Measurements from ENCODE around the gene FLYWCH2. TPM values are rescaled to one million over a fixed set of nuclear protein-coding genes. Genes with fewer than 3 reads are reported as not detected.

Gene FLYWCH2
- total and polyA plus RNA-seq, 2 of the 4 experiments (the other 2 are of a cell fraction): 42.3 to 66.3 TPM

DNA sequence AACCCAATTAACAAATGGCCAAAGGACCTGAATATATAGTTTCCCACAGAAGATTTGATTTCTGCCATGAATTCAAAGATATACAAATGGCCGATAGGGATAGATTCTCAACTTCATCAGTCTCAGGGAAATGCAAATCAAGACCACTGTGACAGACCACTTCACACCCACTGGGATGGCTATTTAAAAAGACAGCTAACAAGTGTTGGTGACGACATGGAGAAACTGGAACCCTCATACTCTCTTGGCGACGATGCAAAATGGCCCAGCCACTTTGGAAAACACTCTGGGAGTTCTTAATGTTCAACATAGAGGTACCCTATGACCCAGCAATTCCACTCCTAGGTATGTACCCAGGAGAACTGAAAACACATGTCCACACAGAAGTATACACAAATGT, 63.6 kb downstream of the FLYWCH2 start:
- CTCF ChIA-PET: no interaction called here
- Histone ChIP-seq H3K27me3 (ENCODE audit: control insufficient read depth, insufficient read depth, low read length) (no peaks in the 10 kb centered on the region), H3K56ac (ENCODE audit: extremely low read depth, insufficient read depth, low read length) (no peak overlapping the region)

More for the DNA sequence above, 63.6 kb downstream of the FLYWCH2 start:
- Histone ChIP-seq H2BK20ac (ENCODE audit: low read depth, low read length) (no peak overlapping the region), H2AFZ (replicated peaks; ENCODE audit: low read length, poor library complexity) (no peak overlapping the region), H2AK5ac (ENCODE audit: low read depth, low read length) (no peak overlapping the region), H4K91ac (ENCODE audit: insufficient read depth, low read depth, low read length) (no peak overlapping the region), H3K9me3 (ENCODE audit: control insufficient read depth, insufficient read depth, low read length) (no peaks in the 10 kb centered on the region), H2AK9ac (replicated peaks; ENCODE audit: low read depth, low read length, poor library complexity) (no peak overlapping the region), H3K4me2 (ENCODE audit: low read depth, low read length) (no peak overlapping the region), H3K4me1 (ENCODE audit: control insufficient read depth, insufficient read depth, low read length) (no peaks in the 10 kb centered on the region), H3K14ac (replicated peaks; ENCODE audit: low read depth, low read length) (no peak overlapping the region), H4K20me1 (ENCODE audit: insufficient read depth, low read length) (0 out of 2 replicates have a peak, but pooled peaks cover 8% of the 10 kb centered on the region), H3K79me1 (ENCODE audit: low read depth in 1 of 2, low read length in 2 of 2) (no peaks in the 10 kb centered on the region), H3K27ac (ENCODE audit: insufficient read depth, low read length) (no peak overlapping the region), H3K9me1 (ENCODE audit: insufficient read depth, low read length) (0 out of 2 replicates have a peak, but pooled peaks cover 3% of the 10 kb centered on the region), H4K8ac (ENCODE audit: low read depth in 2 of 2, low read length in 2 of 2) (no peak overlapping the region), H3K9ac (ENCODE audit: low read depth, low read length) (no peak overlapping the region), H3K4me3 (ENCODE audit: insufficient read depth, low read depth, low read length) (no peak overlapping the region), H3K4ac (ENCODE audit: low read depth, low read length) (no peak overlapping the region), H4K5ac (ENCODE audit: low read depth, low read length) (no peak overlapping the region), H2BK120ac (ENCODE audit: low read depth, low read length) (no peak overlapping the region), H3K36me3 (ENCODE audit: control insufficient read depth, insufficient read depth, low read length) (peaks cover 37% of the 10 kb centered on the region), H2BK5ac (ENCODE audit: low read depth, low read length, poor library complexity, severe bottlenecking) (no peak overlapping the region), H2BK15ac (ENCODE audit: low read depth, low read length) (no peak overlapping the region), H3K18ac (ENCODE audit: low read depth, low read length) (no peak overlapping the region), H3K23ac (ENCODE audit: low read depth, low read length) (no peak overlapping the region)
- TF ChIP-seq, protein P1, sequence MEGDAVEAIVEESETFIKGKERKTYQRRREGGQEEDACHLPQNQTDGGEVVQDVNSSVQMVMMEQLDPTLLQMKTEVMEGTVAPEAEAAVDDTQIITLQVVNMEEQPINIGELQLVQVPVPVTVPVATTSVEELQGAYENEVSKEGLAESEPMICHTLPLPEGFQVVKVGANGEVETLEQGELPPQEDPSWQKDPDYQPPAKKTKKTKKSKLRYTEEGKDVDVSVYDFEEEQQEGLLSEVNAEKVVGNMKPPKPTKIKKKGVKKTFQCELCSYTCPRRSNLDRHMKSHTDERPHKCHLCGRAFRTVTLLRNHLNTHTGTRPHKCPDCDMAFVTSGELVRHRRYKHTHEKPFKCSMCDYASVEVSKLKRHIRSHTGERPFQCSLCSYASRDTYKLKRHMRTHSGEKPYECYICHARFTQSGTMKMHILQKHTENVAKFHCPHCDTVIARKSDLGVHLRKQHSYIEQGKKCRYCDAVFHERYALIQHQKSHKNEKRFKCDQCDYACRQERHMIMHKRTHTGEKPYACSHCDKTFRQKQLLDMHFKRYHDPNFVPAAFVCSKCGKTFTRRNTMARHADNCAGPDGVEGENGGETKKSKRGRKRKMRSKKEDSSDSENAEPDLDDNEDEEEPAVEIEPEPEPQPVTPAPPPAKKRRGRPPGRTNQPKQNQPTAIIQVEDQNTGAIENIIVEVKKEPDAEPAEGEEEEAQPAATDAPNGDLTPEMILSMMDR (conservative IDR thresholded peaks at IDR 0.05; ENCODE audit: low read depth, low read length): no peak
- TF ChIP-seq BHLHE40 (IDR thresholded peaks at IDR 0.05; ENCODE audit: low read depth, low read length) (no peak), CEBPB (IDR thresholded peaks at IDR 0.05; ENCODE audit: low read depth, low read length) (no peak), SMC3 (IDR thresholded peaks at IDR 0.05; ENCODE audit: low read depth, low read length) (no peak), CHD1 (IDR thresholded peaks at IDR 0.05; ENCODE audit: low read depth, low read length) (no peak), MXI1 (IDR thresholded peaks at IDR 0.05; ENCODE audit: borderline replicate concordance, low read depth, low read length) (no peak), MAFK (IDR thresholded peaks at IDR 0.05; ENCODE audit: low read depth, low read length) (no peak), NFE2L2 (IDR thresholded peaks at IDR 0.05; ENCODE audit: low read depth, low read length) (no peak), RCOR1 (IDR thresholded peaks at IDR 0.05; ENCODE audit: insufficient replicate concordance, low read length) (no peak), POLR2A (IDR thresholded peaks at IDR 0.05; ENCODE audit: low read depth, low read length) (no peak), RFX5 (IDR thresholded peaks at IDR 0.05; ENCODE audit: low read depth, low read length) (no peak), RAD21 (IDR thresholded peaks at IDR 0.05; ENCODE audit: low read length) (no peak), FOS (IDR thresholded peaks at IDR 0.05; ENCODE audit: low read depth, low read length) (no peak), MAZ (IDR thresholded peaks at IDR 0.05; ENCODE audit: borderline replicate concordance, low read depth, low read length) (no peak)
- TF ChIP-seq, protein P2, sequence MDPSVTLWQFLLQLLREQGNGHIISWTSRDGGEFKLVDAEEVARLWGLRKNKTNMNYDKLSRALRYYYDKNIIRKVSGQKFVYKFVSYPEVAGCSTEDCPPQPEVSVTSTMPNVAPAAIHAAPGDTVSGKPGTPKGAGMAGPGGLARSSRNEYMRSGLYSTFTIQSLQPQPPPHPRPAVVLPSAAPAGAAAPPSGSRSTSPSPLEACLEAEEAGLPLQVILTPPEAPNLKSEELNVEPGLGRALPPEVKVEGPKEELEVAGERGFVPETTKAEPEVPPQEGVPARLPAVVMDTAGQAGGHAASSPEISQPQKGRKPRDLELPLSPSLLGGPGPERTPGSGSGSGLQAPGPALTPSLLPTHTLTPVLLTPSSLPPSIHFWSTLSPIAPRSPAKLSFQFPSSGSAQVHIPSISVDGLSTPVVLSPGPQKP (IDR thresholded peaks at IDR 0.05; ENCODE audit: borderline replicate concordance, low read depth, low read length): no peak
- TF ChIP-seq, protein P3, sequence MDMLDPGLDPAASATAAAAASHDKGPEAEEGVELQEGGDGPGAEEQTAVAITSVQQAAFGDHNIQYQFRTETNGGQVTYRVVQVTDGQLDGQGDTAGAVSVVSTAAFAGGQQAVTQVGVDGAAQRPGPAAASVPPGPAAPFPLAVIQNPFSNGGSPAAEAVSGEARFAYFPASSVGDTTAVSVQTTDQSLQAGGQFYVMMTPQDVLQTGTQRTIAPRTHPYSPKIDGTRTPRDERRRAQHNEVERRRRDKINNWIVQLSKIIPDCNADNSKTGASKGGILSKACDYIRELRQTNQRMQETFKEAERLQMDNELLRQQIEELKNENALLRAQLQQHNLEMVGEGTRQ (IDR thresholded peaks at IDR 0.05; ENCODE audit: low read depth, low read length): no peak
- no TSS peak for BruUV-seq (replicated peaks)
- ATAC-seq (ENCODE audit: low read depth) (no peak), DNase-seq (no peak)
- dilution Hi-C loops (cut with HindIII; ENCODE audit: low sequenced_read_pairs, unreplicated experiment): no loop called here
- no CpG with 5 or more reads among the region's 4 CpGs for WGBS, 2 experiments (ENCODE audit: extremely low coverage in 2 of 2, insufficient read length in 1 of 2)
- intact Hi-C loops (cut with micrococcal nuclease): no loop called here
- POLR2A ChIA-PET (ENCODE audit: unreplicated experiment): no interaction called here
- in situ Hi-C loops (cut with MboI; ENCODE audit: low sequenced_read_pairs): no loop called here
